Measurements from ENCODE around the gene WNT6.

DNA sequence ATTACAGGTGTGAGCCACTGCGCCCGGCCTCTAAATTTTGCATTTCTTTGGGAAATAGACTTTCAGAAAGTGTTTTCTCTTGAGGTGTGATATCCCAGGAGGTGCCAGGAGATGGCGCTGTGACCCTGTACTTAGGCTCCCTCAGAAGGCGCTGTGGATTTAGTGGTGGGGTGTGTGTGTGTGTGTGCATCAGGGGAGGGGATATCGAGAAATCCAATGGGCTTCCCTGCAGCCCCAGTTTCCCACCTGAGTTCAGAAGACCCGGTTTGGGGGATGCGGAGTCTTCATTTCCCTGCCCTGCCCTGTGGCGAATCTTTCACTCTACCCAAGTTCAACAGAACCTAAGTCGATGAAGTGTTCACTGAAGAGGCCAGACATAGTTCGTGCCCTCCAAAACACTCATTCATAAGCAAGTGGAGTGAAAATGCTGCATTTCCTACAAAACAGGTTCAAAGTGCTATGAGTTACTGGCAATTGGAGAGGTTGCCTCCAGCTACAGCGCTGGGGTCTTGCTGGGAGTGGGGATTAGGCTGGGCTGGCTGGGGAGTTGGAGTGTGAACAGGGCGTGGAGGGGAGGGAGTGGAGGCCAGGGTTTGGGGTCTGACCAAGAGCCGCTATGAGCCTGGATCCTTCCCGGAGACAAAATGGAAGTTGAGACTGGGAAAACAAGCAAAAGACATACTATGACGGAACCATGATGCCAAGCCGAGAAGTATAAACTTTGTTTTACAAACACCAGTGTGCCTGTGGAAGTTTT is 6.5 kb upstream of the WNT6 start:
- TF ChIP-seq CTCF (IDR thresholded peaks at IDR 0.05; ENCODE audit: low read depth, low read length, missing input control), result peak; percentile 72
- TF ChIP-seq TAF1 (conservative IDR thresholded peaks at IDR 0.05), result no peak
- no peak for TF ChIP-seq ZBTB33 (IDR thresholded peaks at IDR 0.05)
- no peak for TF ChIP-seq NR2F2 (IDR thresholded peaks at IDR 0.05)
- TF ChIP-seq MAX (IDR thresholded peaks at IDR 0.05), result no peak
- TF ChIP-seq, protein P1, sequence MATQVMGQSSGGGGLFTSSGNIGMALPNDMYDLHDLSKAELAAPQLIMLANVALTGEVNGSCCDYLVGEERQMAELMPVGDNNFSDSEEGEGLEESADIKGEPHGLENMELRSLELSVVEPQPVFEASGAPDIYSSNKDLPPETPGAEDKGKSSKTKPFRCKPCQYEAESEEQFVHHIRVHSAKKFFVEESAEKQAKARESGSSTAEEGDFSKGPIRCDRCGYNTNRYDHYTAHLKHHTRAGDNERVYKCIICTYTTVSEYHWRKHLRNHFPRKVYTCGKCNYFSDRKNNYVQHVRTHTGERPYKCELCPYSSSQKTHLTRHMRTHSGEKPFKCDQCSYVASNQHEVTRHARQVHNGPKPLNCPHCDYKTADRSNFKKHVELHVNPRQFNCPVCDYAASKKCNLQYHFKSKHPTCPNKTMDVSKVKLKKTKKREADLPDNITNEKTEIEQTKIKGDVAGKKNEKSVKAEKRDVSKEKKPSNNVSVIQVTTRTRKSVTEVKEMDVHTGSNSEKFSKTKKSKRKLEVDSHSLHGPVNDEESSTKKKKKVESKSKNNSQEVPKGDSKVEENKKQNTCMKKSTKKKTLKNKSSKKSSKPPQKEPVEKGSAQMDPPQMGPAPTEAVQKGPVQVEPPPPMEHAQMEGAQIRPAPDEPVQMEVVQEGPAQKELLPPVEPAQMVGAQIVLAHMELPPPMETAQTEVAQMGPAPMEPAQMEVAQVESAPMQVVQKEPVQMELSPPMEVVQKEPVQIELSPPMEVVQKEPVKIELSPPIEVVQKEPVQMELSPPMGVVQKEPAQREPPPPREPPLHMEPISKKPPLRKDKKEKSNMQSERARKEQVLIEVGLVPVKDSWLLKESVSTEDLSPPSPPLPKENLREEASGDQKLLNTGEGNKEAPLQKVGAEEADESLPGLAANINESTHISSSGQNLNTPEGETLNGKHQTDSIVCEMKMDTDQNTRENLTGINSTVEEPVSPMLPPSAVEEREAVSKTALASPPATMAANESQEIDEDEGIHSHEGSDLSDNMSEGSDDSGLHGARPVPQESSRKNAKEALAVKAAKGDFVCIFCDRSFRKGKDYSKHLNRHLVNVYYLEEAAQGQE (IDR thresholded peaks at IDR 0.05), result no peak
- no peak for TF ChIP-seq EGR1 (IDR thresholded peaks at IDR 0.05; ENCODE audit: low read depth in 2 of 2)
- TF ChIP-seq GABPA (IDR thresholded peaks at IDR 0.05 in 1 of 2, conservative IDR thresholded peaks at IDR 0.05 in 1 of 2), result no peak
- no peak for TF ChIP-seq JUND (IDR thresholded peaks at IDR 0.05)
- TF ChIP-seq ATF3 (IDR thresholded peaks at IDR 0.05), result no peak
- TF ChIP-seq YY1 (IDR thresholded peaks at IDR 0.05), result no peak
- no peak for TF ChIP-seq FOXA1 (IDR thresholded peaks at IDR 0.05)
- no peak for TF ChIP-seq HNF4A (conservative IDR thresholded peaks at IDR 0.05)
